ENCODE results near the gene CDYL. TPM values are rescaled to one million over a fixed set of nuclear protein-coding genes. Genes with fewer than 3 reads are reported as not detected.

The CDYL gene
- polyA plus RNA-seq, 1 of the 3 experiments (the other 2 are of a cell fraction), result 13.3 TPM

- H3K4me1 ChIP-seq (ENCODE audit: control insufficient read depth in 1 of 2, insufficient read depth in 2 of 2, low read depth in 1 of 2, low read length in 1 of 2), result peaks cover 0 to 4% of the 10 kb centered on the region in 2 experiments; a peak in 1 of 4 replicates
- WGBS (ENCODE audit: low lambda C conversion rate), result 95% methylated on average over 10 of the region's 12 CpGs
- no peak overlapping the region for H3K9ac ChIP-seq
Measured at GRCh38 chr6:4953440-4953839, 177.2 kb downstream of the CDYL start.

GRCh38 chr6:4956625-4957024 lies 180.4 kb downstream of the CDYL start:
- ChIA-PET CTCF (interaction anchor here (1.6 kb wide), 1 partner anchor 9 kb away, joined by 4 read pairs; no protein-coding TSS in a partner anchor), POLR2A (interaction anchor here (1.3 kb wide), 1 partner anchor 47 kb away, joined by 3 read pairs; no protein-coding TSS in a partner anchor)
- H3F3A ChIP-seq (replicated peaks; ENCODE audit: insufficient read depth), result no peaks in the 10 kb centered on the region
- no peak for DNase-seq
- TF ChIP-seq FOXJ3 (CRISPR knock-in tag; IDR thresholded peaks at IDR 0.05), result no peak
- no peak for TF ChIP-seq CTCF (IDR thresholded peaks at IDR 0.05)
- TF ChIP-seq MEF2A (IDR thresholded peaks at IDR 0.05; ENCODE audit: borderline replicate concordance, low read depth), result no peak
- no peak for TF ChIP-seq FOXM1 (IDR thresholded peaks at IDR 0.05; ENCODE audit: low read depth)
- TF ChIP-seq SMC3 (IDR thresholded peaks at IDR 0.05; ENCODE audit: low read depth, low read length), result no peak
- no peak for TF ChIP-seq RAD21 (IDR thresholded peaks at IDR 0.05; ENCODE audit: low read length)
- TF ChIP-seq TAF1 (IDR thresholded peaks at IDR 0.05; ENCODE audit: borderline replicate concordance, low read depth, low read length), result no peak
- H3K79me2 ChIP-seq (ENCODE audit: insufficient read depth), result no peaks in the 10 kb centered on the region
- 89% methylated on average over 5 of the region's 5 CpGs for WGBS (ENCODE audit: low lambda C conversion rate)
- no peaks in the 10 kb centered on the region for H3K9me2 ChIP-seq
- H3K4me1 ChIP-seq (ENCODE audit: control insufficient read depth in 1 of 2, insufficient read depth in 2 of 2, low read depth in 1 of 2, low read length in 1 of 2), result no peaks in the 10 kb centered on the region
- no peak overlapping the region for H2AFZ ChIP-seq (ENCODE audit: low read depth)
- H3K9ac ChIP-seq, result no peak overlapping the region
- no peaks in the 10 kb centered on the region for H4K20me1 ChIP-seq (ENCODE audit: insufficient read depth)
- H3K27me3 ChIP-seq (ENCODE audit: insufficient read depth), result no peaks in the 10 kb centered on the region
- H3K4me3 ChIP-seq (ENCODE audit: low read depth in 2 of 2, low read length in 1 of 2), result no peak overlapping the region
- peaks cover 0 to 16% of the 10 kb centered on the region in 2 experiments for H3K36me3 ChIP-seq (replicated peaks in 1 of 2; ENCODE audit: control insufficient read depth in 1 of 2, insufficient read depth in 2 of 2, low read length in 1 of 2)
- no peaks in the 10 kb centered on the region for H3K9me3 ChIP-seq
- no peak overlapping the region for H3K27ac ChIP-seq (ENCODE audit: low read depth in 2 of 2, low read length in 1 of 2)
- H3K4me2 ChIP-seq, result no peak overlapping the region

More at GRCh38 chr6:4953440-4953839, 177.2 kb downstream of the CDYL start:
- Histone ChIP-seq H3K4me2 (no peak overlapping the region), H3K27me3 (ENCODE audit: insufficient read depth) (no peaks in the 10 kb centered on the region), H2AFZ (ENCODE audit: low read depth) (no peak overlapping the region), H3K79me2 (ENCODE audit: insufficient read depth) (no peaks in the 10 kb centered on the region), H3F3A (replicated peaks; ENCODE audit: insufficient read depth) (no peaks in the 10 kb centered on the region), H4K20me1 (ENCODE audit: insufficient read depth) (no peaks in the 10 kb centered on the region), H3K36me3 (replicated peaks in 1 of 2; ENCODE audit: control insufficient read depth in 1 of 2, insufficient read depth in 2 of 2, low read length in 1 of 2) (peaks cover 0 to 22% of the 10 kb centered on the region in 2 experiments), H3K27ac (ENCODE audit: low read depth in 2 of 2, low read length in 1 of 2) (no peak overlapping the region), H3K9me3 (no peaks in the 10 kb centered on the region), H3K4me3 (ENCODE audit: low read depth in 2 of 2, low read length in 1 of 2) (no peak overlapping the region), H3K9me2 (no peaks in the 10 kb centered on the region)
- CTCF ChIA-PET, result no interaction called here
- POLR2A ChIA-PET, result no interaction called here
- DNase-seq, result no peak
- no peak for TF ChIP-seq MXI1 (IDR thresholded peaks at IDR 0.05; ENCODE audit: low read depth, low read length)
- no peak for TF ChIP-seq FOXJ3 (CRISPR knock-in tag; IDR thresholded peaks at IDR 0.05)
- no peak for TF ChIP-seq SIN3A (IDR thresholded peaks at IDR 0.05; ENCODE audit: borderline replicate concordance, low read depth, low read length)
- no peak for TF ChIP-seq GABPA (IDR thresholded peaks at IDR 0.05; ENCODE audit: low read depth)
- no peak for TF ChIP-seq RXRA (IDR thresholded peaks at IDR 0.05; ENCODE audit: borderline replicate concordance, low read depth)
- no peak for TF ChIP-seq MEF2A (IDR thresholded peaks at IDR 0.05; ENCODE audit: borderline replicate concordance, low read depth)
- TF ChIP-seq CHD2 (IDR thresholded peaks at IDR 0.05; ENCODE audit: low read length, partially characterized antibody), result no peak
- no peak for TF ChIP-seq GATA2 (CRISPR knock-in tag; IDR thresholded peaks at IDR 0.05)
